GM10266 (cell line): ENCODE measurements around the gene CXorf66.
"Not testable (repeated sequence)": the region's sequence is repeated elsewhere in the genome, so short reads cannot be mapped to it uniquely, and the experiment has no call there.

Experiments used
- DNase-seq: peaks from one replicate; pipeline ENCODE4 v3.0.0; 2012; ENCODE audit errors: extremely low spot score
- TF ChIP-seq, protein P1 (sequence below): IDR thresholded peaks from 2 replicates; pipeline ENCODE4 v1.5.1; 2012; ENCODE audit warnings: mild to moderate bottlenecking, low read depth; ENCODE audit not compliant: control insufficient read depth, insufficient read depth; ENCODE audit errors: missing control alignments

Gene CXorf66

DNA sequence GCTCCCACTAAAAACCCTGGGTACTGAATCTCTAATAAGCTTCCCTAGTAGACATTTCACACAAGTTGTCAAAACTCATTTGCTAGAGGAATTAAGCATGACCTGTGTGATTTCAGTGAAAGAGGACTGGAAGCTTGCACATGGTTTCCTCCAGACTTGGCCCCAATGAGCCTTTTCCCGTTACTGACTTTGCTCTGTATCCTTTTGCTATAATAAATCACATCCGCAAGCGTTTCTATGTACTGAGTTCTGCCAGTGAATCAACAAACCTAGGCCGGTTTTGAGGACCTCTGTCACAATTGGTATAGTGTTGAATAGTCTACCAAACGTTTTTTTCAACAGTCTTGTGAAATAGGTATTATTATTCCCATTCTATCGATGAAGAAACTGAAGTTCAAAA lies 40.6 kb downstream of the CXorf66 start:
- TF ChIP-seq, protein P1, sequence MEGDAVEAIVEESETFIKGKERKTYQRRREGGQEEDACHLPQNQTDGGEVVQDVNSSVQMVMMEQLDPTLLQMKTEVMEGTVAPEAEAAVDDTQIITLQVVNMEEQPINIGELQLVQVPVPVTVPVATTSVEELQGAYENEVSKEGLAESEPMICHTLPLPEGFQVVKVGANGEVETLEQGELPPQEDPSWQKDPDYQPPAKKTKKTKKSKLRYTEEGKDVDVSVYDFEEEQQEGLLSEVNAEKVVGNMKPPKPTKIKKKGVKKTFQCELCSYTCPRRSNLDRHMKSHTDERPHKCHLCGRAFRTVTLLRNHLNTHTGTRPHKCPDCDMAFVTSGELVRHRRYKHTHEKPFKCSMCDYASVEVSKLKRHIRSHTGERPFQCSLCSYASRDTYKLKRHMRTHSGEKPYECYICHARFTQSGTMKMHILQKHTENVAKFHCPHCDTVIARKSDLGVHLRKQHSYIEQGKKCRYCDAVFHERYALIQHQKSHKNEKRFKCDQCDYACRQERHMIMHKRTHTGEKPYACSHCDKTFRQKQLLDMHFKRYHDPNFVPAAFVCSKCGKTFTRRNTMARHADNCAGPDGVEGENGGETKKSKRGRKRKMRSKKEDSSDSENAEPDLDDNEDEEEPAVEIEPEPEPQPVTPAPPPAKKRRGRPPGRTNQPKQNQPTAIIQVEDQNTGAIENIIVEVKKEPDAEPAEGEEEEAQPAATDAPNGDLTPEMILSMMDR = no peak
- no peak for DNase-seq

DNA sequence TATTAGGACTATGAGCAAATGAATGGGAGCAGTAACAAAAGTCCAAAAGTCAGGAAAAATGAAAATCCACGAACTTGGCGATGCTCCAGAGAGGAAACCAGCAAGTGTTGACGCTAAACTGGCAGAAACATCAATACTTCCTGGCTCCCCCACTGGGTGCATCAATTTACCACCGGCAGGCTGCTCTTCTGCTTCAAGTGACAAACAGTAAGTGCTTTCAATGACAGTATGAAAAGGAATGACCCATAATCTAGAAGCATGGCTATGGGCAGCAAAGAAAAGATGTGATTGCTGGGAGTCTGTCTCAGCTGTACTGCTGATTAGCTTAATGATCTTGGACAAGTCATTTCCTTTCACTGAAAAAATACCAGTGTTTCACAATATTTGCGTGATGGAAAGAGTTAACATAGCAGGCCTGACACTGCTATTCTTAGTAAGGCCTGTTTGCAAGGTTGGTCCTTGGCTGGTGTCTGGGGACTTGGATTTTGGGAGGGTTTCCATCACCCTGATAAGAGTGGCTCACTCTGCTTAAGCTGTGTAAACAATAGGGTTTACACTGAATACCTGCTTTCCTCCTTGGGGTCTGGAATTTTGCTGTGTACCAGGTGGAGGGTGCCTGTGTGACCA lies 41.1 kb downstream of the CXorf66 start:
- TF ChIP-seq, protein P1 = no peak
- DNase-seq = no peak

DNA sequence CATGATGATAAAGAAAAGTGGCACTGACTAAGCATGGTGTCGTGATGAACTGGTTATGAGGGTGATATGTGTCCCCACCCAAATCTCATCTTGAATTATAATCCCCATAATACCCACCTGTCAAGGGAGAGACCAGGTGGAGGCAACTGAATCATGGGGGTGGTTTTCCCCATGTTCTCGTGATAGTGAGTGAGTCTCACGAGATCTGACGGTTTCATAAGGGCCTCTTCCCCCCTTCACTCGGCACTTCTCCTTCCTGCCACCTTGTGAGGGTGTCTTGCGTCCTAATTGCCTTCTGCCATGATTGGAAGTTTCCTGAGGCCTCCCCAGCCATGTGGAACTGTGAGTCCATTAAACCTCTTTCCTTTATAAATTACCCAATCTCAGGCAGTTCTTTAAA lies 44.2 kb downstream of the CXorf66 start:
- not testable (repeated sequence) for DNase-seq

DNA sequence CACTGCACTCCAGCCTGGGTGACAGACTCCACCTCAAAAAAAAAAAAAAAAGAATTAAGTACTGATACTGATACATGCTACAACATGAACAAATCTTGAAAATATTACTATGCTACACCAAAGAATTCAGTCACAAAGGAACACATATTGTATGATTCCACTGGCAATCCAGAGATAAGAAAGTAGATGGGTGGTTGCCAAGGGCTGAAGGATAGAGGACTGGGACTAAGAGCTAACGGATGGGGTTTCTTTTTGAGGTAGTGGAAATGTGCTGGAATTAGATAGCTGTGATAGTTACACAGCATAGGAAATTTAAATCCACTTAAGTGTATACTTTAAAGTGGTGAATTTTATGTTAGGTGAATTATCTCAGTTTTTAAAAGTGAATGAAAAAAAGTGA lies 45.0 kb downstream of the CXorf66 start:
- DNase-seq = no peak
- TF ChIP-seq, protein P1 = no peak

DNA sequence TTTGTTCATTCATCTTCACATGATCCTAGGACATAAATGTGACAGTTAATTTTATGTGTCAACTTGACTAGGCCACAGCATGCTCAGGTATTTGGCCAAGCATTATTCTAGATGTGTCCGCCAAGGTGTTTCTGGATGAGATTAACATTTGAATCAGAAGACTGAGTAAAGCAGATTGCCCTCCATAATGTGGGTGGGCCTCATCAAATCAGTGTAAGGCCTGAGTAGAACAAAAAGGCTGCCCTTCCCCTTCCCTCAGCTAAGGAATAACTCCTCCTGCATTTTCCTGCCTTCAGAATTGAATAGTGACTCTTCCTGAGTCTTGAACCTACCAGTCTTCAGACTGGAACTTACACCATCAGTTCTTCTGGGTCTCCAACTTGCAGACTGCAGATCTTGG lies 50.9 kb downstream of the CXorf66 start:
- TF ChIP-seq, protein P1 = no peak
- no peak for DNase-seq

DNA sequence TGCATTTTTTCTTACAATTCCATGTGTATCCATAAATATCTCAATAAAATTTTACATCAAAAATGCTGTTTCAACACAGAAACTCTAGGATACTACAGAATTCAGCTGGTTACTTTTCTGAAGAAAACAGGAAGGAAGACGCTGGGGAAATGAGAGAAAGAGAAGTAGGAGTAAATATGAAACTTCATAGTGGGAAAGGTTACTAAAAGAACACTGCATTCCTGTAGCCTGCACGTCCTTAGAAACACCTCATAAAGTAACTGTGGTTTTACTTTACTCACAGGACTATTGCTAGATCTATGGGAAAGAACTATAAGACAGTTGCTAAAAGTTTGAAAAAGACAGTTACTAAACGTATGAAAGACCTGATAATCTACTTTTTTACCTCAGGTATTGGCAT lies 55.6 kb downstream of the CXorf66 start:
- DNase-seq = no peak
- TF ChIP-seq, protein P1 = no peak

DNA sequence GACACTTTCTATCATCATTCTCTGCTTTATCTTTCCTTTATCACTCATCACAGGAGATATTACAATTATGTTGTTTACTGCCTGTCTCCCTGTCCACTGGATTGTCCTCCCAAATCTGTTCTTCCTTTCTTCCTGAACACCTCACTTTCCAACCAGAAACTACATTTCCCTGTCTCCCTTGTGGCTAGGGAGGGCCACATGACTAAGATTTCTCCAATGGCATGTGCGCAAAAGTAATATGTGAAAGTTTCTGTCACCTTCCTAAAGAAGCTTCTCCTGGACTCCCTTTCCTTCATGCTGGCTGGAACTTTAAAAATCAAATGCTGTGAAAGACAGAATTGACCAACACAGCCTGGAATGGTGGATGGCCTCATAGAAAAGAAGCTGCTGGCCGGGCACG lies 58.2 kb downstream of the CXorf66 start:
- no peak for DNase-seq
- TF ChIP-seq, protein P1 = no peak

DNA sequence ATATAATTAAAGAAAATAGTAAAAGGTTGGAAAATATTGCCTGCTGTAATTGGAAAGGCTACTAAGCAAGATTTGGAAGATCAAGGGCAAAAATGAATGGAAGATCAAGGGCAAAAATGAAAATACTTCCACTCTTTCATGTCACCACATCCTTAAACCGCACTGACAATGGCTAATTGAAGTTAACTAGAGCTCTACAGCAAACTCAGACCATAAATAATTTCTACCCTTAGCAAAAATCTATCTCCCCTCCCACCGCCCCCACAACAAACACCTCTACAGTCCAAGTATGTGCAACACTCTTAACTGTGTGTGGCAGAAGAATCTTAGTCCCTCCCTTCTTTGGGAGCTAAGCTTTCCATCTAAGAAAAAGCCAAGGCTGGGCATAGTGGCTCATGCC lies 59.6 kb downstream of the CXorf66 start:
- no peak for DNase-seq
- TF ChIP-seq, protein P1 = no peak
